ENCODE data around the gene SUMO3. TPM values are rescaled to one million over a fixed set of nuclear protein-coding genes. Genes with fewer than 3 reads are reported as not detected.

SUMO3 gene
- total and polyA plus RNA-seq, 2 of the 13 experiments (the other 11 are each of a cell fraction or from before 2014, with no cell fraction given), result 51.4 to 92.4 TPM

GRCh38 chr21:44847261-44848056, 29.6 kb upstream of the SUMO3 start (continued):
- TF ChIP-seq, protein P1, sequence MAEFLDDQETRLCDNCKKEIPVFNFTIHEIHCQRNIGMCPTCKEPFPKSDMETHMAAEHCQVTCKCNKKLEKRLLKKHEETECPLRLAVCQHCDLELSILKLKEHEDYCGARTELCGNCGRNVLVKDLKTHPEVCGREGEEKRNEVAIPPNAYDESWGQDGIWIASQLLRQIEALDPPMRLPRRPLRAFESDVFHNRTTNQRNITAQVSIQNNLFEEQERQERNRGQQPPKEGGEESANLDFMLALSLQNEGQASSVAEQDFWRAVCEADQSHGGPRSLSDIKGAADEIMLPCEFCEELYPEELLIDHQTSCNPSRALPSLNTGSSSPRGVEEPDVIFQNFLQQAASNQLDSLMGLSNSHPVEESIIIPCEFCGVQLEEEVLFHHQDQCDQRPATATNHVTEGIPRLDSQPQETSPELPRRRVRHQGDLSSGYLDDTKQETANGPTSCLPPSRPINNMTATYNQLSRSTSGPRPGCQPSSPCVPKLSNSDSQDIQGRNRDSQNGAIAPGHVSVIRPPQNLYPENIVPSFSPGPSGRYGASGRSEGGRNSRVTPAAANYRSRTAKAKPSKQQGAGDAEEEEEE (CRISPR knock-in tag; IDR thresholded peaks at IDR 0.05; ENCODE audit: borderline replicate concordance), result no peak
- TF ChIP-seq ZNF24 (IDR thresholded peaks at IDR 0.05) (no peak), ZNF660 (CRISPR knock-in tag; IDR thresholded peaks at IDR 0.05; ENCODE audit: borderline replicate concordance, low read depth) (no peak), ZNF556 (CRISPR knock-in tag; IDR thresholded peaks at IDR 0.05; ENCODE audit: borderline replicate concordance) (no peak), KAT8 (CRISPR knock-in tag; IDR thresholded peaks at IDR 0.05) (no peak), ZBTB2 (CRISPR knock-in tag; IDR thresholded peaks at IDR 0.05; ENCODE audit: low read depth) (no peak), ZFP82 (CRISPR knock-in tag; IDR thresholded peaks at IDR 0.05; ENCODE audit: borderline replicate concordance) (peak; percentile 64; the same call in 1 of the 2 replicates), POLR2AphosphoS2 (IDR thresholded peaks at IDR 0.05; ENCODE audit: low read depth, low read length) (no peak), RERE (CRISPR knock-in tag; IDR thresholded peaks at IDR 0.05; ENCODE audit: low read depth) (no peak), ATAD3A (CRISPR knock-in tag; IDR thresholded peaks at IDR 0.05) (no peak), ZNF704 (CRISPR knock-in tag; IDR thresholded peaks at IDR 0.05; ENCODE audit: borderline replicate concordance) (no peak), BATF2 (CRISPR knock-in tag; IDR thresholded peaks at IDR 0.05) (no peak), PAF1 (CRISPR knock-in tag; IDR thresholded peaks at IDR 0.05) (no peak; the same call in 1 of the 2 replicates), REL (CRISPR knock-in tag; conservative IDR thresholded peaks at IDR 0.05) (no peak), ZNF737 (CRISPR knock-in tag; IDR thresholded peaks at IDR 0.05; ENCODE audit: borderline replicate concordance) (no peak), CCDC6 (CRISPR knock-in tag; IDR thresholded peaks at IDR 0.05) (no peak)
